CD4-positive, alpha-beta T cell treated with Interleukin-17A for 1 hour (primary cell): ENCODE data around the gene NFYC.

Experiments used
- DNase-seq: peaks from one replicate; pipeline ENCODE4 v3.0.0-alpha.2; 2020

Gene NFYC

DNA sequence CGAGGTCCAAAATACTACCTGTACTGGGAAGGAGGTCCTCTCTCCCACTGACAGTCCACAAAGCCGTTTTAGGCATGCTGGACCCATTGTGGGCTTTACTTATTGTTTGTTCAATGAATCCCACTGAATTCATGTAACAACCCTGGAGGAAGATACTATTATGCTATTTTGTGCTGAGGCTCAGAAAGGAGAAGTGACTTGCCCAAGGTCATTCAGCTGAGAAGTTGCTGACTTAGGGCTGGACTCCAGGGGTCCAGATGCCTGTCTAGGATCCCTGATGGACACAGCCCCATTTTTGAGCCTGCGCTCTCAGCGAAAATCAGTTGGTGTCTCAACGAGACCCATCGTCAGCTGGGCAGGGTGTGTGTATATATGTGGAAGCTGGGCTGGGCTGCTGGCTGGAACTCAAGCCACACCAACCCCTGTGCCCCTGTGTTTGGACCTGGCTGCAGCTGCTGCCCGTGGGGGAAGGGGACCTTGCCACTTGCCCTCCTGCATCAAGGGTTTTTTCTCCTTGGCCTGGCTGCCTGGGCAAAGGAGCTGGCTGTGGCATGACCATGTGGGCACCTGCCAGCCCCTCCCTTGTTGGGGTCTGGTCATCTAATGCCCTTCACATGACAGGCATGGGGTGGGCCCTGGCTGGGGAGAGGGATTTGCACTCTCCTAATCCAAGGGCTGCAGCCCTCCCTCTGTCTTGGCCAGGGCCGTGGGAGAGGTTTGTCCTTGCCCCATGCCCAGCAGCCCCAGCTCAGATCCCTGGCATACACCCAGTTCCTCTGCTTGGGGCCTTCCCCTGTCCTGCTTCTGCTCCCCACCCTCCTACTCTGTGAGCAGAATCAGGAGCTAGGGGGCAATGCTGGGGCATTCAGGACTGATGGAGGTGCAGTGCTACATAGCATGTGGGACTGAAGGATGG lies 107.1 kb downstream of the NFYC start:
- DNase-seq: no peak

DNA sequence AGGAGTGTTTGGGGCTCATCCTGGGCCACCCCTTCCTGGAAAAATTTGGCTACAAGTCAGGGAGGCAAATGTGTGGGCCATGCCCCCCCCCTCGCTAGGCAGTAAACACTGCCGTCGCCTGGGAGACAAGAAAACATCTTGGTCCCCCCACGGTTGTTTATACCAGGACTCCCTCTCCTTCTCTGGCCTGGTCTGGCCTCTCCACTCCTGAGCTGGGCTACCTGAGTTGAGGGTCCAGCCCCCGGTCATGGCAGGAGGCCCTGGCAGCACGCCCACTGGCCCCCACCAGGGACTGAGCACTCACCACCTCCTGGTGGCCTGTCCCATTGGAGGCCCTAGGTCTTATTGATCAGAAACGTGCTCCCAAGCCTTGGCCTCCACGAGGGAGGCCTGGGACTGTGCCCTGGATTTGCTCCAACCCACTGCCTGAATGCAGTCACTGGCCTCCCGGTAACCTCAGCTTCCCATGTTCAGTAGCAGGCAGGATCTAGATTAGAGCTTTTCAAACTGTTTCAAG lies 107.9 kb downstream of the NFYC start:
- DNase-seq: no peak

DNA sequence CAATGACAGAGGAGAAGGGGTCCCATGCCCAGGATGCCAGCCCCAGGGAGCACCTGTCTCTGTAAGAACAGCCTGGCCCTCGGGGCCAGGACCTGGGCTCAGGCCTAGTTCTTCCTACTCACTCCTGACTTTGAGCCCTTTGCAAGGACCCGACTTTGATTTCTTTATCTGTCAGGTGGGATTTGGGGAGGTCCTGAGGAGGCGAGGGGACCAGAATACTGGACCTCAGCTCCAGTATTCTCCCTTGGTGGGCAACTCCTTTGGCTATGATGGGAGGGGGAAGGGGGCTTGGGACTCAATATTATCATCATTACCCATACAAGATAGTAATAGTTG lies 110.2 kb downstream of the NFYC start:
- DNase-seq: no peak

DNA sequence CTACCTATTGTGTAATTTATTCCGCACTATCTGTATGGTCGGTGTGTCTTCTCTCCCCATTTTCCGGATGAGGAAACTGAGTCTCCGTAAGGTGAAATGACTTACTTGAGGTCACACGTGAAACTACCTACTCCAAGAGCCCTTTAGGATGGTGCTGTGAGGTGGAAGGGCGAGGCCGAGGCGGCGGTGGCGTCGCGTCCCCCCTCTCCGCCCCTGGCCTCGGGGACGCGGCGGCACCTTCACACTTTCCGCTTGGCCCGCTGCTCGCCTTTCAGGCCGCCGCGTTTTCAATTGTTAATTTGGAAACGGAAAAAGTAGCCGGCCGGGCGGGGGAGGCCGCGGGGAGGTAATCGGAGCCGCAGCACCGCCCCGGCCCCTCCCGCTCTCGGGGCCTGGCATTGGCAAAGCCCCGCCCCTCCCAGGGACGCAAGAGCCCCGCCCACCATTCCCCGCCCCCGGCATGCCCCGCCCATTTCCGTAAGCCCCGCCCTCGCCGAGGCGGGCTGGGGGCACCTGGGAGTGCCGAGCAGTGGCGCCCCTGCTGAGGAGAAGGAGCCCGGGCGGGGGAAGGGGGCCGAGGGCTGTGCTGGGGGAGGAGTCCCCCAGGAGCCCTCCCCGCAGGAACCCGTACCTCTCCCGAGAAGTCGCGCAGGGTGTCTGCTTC lies 110.7 kb downstream of the NFYC start:
- peak; percentile 91 for DNase-seq

DNA sequence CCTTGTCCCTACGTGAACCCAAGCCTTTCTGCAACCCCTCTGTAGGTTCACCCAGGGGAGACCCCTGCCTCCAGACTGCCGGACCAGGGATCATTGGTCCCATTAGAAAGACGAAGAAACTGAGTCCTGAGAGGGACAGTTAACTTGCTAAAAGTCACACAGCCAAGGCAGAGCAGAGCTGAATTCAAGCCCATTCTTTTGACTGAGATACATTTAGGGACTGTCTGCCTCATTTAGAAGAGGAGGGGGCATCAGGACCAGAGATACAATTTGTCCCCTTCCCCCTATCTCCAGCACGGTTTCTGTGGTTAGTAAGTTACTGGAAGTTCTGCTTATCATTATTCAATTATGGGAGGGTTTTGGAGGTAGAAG lies 111.2 kb downstream of the NFYC start:
- DNase-seq: no peak

DNA sequence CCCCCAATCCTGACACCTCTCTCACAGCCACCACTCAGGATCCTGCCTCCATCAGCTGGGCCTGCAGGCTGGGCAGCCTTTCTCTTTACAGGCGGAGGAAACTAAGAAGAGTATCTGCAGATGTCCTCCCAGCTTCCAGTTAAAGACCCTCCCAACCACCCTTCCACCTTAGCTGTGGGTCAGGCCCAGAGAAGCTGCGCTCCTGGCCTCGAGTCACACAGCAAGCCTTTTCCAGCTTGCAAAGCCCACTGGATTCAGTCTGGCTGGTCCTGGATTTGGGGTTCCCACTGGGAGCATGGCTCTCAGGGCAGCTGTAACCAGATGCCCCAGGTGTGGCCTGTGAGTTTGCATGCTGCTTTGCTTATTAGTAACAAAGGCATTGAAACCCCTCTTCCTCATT lies 111.9 kb downstream of the NFYC start:
- DNase-seq: no peak

DNA sequence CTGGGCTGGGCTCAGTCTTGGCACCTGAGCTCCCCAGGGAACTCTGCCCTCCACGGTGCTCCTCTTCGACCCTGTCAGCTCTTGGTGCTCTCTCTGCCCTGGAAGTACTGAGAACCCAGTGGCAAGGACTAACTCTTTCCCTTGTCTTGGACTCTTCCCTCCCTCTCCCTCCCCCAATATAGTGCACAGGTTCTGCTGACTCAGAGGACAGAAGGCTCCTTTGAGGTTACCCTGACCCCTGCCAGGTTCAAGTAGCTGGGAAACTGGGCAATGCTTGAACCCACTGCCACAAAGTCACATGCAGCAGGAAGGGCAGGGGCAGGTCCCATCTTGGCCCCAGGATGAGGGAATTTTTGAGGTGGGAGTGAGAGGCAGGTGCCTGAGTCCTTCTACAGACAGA lies 112.4 kb downstream of the NFYC start:
- DNase-seq: no peak

DNA sequence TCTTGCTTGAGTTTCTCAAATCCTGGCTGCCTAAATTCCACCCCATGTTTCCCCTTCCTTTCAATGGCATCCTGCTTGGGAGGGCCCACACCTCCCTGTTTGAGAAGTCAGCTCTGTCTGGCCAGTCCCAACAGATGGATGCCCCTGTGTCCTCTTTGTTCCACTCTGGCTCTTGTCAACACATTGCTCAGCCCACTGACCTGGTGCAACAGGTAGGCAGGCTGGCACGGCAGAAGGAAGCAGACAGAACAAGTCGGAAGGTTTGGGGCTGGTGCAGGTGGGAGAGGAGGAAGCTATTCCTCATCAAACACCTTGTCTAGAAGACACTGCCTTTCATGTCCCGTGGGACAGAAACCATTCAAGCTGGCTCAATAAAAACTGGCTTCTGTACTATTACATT lies 114.7 kb downstream of the NFYC start:
- DNase-seq: no peak

DNA sequence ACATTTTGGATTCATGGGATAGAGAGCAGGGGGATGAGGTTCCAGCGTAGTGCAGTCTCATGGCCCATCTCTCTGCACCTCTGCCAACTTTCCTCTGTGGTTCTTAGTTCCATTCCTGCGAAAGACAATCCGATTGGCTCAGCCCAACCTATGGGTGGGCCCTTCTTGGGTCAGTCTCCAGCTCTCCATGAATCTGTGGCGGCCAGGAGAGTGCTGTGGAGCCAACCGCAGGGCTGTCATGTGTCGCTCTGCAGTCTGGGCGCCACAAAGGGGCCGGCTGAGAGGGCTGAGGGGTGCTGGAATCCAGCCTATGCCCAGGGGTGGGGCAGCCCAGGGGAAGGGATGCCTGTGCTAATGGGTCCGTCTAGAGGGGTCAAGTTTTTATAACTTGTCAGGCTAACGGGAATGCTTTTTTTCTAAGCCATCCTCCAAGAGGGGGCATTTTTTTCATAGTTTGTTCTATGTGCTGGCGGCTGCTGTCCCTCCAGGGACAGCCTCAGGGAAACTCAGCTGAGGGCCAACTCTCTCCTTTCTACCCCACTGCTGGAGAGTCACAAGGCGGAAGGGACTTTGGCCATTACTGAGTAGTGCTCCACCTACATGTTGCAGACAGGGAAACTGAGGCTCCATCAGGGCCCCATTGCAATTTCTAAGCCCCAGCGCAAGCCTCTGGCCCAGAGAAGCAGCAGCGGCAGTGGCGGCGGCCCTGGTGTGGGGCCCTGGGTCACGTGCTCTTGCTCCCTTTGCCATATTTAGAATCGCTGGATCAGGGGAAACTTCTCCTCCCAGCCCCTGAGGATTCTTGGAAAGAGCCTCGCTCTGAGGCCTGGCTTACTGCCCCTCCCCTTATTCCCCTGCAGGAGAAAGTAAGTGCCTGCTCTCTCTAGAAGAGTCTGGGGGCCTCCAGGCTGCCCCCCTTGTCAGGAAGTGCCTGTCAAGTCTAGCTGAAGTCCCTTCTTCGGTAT lies 115.5 kb downstream of the NFYC start:
- no peak for DNase-seq

DNA sequence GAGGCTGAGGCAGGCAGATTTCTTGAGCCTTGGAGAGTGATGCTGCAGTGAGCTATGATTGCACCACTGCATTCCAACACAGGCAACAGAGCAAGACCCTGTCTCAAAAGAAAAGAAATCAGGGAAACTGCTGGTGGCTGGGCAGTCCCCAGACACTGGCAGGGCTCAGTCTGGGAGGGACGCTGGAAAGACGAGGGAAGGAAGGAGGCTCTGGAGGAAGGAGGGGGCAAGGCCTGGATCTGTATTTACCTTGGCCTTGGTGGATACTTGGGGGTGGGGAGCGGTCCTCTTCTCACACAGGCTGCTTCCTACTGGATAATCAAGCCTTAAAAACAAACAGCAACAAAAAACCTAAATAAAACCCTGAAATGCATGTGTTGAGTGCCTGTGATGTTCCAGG lies 116.5 kb downstream of the NFYC start:
- no peak for DNase-seq

DNA sequence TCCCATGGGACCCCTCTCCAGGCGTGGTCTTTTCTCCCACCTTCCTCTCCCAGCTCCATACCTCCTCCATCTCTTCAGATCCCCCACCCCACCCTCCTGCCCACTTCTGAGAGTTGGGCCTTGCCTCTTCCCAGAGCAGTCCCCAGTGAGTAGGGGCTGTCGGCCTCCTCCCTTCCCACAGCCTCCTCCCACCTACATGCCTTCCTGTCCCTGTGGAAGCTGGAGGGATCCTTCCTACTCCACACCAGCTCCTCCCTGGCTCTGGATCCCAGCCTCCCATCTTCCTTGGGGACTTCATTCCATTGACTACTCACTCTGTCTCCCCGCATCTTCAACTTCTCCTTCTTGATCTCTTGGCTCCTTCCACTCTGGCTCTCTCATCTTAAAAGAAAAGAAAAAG lies 116.9 kb downstream of the NFYC start:
- DNase-seq: no peak

DNA sequence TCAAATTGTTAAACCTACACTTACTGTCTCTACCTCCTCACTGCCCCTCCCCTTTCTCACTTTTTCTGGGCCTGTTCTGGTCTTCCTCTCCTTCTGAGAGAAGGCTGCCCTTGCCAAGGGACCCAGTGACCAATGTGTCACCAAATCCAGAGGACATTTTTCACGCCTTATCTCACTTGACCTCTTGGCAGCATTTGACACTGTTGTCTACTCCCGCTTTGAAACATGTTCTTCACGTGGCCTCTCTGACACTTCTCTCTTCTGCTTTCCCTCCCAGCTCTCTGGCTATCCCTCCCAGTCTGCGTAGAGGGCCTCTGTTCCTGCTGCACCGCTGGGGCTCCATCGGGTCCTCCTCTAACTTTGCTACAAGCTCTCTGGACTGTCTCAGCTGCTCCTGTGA lies 117.4 kb downstream of the NFYC start:
- no peak for DNase-seq

DNA sequence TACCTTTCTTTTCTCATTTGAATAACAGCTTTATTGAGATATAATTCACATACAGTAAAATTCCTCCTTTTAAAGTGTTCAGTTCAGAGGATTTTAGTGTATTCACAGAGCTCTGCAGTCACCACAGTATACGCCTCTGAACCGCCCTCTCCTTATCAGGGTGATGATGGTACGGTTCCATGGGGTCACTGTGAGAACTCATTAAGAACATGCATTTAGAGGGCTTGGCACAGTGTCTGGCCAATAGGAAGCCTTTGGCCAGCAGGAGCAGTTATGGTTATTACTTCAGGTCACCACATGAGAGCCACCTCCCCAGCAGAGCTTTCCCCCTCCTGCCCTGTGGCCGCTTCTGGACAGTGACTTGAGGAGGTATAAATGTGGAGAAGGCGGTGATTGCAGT lies 119.4 kb downstream of the NFYC start:
- DNase-seq: no peak

DNA sequence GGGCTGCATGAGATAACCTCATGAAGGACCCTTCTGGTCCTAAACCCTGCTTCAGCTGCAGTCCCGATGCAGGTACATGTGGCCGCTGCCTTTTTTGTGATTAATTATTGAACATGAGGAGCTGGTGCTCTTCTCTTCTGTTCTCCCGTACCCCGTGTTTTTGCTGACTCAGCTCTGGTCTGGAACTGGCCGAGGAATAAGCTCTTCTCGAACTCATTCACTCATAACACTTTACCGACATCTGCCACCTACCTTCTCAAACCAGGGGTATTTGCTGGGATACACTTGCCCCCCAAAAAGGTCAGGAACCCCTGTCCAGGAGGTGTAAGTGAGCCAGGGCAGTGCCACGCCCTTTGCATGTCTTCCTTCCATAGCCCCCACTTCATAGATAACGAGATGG lies 123.9 kb downstream of the NFYC start:
- DNase-seq: no peak

DNA sequence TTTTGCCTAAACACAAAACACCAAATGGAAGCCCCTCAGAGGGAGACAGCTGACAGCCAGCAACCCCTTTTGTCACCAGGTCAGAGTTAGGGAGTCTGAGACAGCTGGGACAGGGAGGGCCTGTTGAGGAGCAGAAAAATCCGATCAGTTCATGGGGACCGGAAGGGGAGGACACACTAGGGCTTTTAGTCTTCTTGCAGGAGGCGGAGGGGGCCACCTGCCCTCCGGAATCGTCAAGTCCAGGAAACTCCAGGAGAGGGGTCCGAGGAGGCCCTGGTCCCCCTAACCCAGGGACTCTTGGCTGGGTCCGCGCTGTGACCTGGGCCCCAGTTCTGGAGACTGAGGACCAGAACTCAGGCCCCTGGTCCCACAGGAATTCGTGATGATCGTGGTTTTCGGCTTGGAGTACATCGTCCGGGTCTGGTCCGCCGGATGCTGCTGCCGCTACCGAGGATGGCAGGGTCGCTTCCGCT lies 126.3 kb downstream of the NFYC start:
- no peak for DNase-seq

DNA sequence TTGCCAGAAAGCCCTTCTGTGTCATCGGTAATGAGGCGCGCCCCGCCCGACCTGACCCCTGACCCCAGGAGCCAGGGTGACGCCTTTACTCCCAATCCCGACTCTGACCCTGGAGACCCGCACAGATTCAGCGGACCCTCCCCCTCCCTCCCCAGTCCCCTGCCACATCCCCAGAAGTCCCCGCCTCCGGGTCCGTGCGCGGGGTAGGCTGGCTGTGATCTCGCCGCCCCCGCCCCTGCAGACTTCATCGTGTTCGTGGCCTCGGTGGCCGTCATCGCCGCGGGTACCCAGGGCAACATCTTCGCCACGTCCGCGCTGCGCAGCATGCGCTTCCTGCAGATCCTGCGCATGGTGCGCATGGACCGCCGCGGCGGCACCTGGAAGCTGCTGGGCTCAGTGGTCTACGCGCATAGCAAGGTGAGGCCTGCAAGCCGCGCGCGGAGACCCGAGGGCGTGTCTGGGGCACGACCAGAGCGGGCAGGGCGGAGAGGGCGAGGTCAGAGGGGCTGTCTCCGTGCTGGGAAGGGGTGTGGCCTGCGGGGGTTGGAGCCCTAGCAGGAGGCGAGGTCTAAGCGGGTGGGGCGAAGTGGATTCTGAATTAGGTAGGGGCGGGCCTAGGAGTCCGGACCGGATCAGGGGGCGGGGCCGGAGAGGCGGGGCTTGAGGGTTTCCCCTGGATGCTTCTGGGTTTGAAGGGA lies 126.9 kb downstream of the NFYC start:
- peak; percentile 93 for DNase-seq

DNA sequence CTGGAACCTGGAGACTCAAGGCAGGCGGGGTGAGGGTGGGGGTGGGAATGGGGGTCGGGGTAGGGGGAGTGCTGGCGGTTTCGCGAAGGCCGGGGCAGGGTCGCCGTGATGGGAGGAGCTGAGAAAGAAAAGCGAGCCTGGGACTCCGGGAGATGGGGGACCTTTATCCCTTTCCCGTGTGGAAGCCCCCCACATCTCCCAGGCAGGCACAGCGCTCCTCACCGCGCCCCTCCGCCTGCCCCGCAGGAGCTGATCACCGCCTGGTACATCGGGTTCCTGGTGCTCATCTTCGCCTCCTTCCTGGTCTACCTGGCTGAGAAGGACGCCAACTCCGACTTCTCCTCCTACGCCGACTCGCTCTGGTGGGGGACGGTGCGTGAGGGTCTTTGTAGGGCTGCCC lies 127.6 kb downstream of the NFYC start:
- no peak for DNase-seq

DNA sequence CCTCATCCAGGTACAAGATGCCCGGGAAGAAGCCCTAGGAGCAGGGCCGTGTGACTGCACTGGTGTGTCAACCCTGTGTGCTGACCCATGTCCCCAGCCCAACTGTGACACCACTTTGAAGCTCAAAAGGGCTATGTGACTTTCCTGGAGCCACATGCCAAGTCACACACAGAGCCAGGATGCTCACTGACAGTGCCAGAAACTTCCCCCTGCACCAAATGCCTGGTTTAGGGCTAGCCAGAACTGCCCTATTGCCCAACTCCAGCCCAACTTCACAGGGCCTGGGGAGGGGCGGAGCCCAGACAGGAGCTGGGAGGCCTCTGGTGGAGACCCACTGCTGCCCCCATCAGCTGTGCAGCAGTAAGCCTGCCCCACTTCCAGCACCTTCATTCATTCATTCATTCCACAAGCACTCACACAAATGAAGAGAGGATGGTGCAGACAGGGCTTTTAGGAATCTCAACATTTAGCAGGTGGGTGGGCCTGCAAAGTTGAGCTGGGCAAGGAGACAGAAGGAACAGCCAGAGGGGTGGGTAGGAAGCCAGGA lies 128.8 kb downstream of the NFYC start:
- no peak for DNase-seq
